Measurements from ENCODE around the gene NOC2L.

The NOC2L gene

DNA sequence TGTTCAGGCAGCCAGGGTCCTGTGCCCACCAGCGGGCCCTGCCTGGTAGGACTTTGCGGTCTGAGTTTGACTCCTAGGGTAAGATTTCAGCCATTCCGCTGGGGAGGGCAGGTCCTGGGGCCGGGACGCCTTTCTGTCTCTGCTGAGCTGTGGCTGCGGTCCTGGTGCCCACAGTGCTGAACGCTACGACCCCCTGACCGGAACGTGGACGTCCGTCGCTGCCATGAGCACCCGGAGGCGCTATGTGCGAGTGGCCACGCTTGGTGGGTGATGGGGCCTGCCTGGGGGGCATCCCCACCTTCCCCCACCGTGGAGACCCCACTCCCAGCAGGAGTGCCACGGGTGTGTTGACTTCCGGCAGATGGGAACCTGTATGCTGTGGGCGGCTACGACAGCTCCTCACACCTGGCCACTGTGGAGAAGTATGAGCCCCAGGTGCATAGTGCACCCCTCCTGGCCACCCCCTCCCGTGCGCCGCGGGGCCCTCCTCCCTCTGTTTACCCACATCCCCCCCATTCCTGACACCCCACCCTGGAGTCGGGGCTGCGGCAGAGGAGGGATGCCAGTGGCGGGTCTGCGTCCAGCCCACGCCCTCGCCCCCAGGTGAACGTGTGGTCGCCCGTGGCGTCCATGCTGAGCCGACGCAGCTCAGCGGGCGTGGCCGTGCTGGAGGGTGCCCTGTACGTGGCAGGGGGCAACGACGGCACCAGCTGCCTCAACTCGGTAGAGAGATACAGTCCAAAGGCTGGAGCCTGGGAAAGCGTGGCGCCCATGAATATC is 4.9 kb upstream of the NOC2L start:
- peaks cover 23% of the 10 kb centered on the region for H3K4me1 Mint-ChIP-seq (ENCODE audit: low read depth)
- DNase-seq, result no peak
- H3K27me3 Mint-ChIP-seq, result peaks cover 7% of the 10 kb centered on the region
- H3K4me3 Mint-ChIP-seq, result no peak overlapping the region
- H3K36me3 Mint-ChIP-seq (ENCODE audit: low read depth), result peaks cover 27% of the 10 kb centered on the region
- H3K27ac Mint-ChIP-seq, result no peak overlapping the region
- no peaks in the 10 kb centered on the region for H3K9me3 Mint-ChIP-seq

DNA sequence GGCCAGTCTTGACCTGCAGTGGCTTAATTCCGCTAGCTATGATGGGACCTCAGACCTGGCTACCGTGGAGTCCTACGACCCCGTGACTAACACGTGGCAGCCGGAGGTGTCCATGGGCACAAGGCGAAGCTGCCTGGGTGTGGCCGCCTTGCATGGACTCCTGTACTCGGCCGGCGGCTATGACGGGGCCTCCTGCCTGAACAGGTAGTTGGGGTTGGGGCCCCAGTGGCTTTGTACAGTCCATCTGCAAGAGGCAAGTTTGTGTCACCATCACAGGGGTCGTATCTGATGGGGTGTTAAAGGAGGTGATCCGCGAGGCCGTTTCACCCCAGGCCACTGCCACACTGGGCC is 4.2 kb upstream of the NOC2L start:
- no peak overlapping the region for H3K4me3 Mint-ChIP-seq

DNA sequence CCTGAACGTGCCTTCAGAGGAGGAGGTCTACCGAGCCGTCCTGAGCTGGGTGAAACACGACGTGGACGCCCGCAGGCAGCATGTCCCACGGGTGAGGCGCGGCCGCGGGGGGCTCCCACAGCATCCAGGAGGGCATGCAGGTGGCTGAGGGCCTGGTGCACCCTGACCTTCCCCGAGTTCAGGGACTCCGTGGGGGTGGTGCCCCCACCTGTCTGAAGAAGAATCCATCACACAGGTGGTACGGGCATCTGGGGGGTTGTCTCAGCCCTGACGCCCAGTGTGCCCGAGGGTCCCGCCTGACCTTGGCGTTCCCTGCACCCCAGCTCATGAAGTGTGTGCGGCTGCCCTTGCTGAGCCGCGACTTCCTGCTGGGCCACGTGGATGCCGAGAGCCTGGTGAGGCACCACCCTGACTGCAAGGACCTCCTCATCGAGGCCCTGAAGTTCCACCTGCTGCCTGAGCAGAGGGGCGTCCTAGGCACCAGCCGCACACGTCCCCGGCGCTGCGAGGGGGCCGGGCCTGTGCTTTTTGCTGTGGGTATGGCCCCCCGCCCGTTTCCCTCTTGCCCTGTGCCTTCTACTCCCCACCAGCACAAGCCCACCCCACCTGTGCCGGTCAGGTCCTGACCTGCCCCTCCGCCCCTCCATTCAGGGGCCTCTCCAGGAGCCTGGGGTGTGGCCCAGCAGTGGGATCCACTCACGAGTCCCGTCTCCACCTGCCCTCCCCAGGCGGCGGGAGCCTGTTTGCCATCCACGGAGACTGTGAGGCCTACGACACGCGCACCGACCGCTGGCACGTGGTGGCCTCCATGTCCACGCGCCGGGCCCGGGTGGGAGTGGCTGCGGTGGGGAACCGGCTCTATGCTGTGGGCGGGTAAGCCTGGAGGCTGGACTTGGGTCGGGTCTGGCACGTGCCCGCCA is 3.6 kb upstream of the NOC2L start:
- DNase-seq, result no peak
- H3K27me3 Mint-ChIP-seq, result no peaks in the 10 kb centered on the region
- no peak overlapping the region for H3K27ac Mint-ChIP-seq
- H3K36me3 Mint-ChIP-seq (ENCODE audit: low read depth), result peaks cover 39% of the 10 kb centered on the region
- H3K4me3 Mint-ChIP-seq, result peak overlapping the region; percentile 60
- H3K4me1 Mint-ChIP-seq (ENCODE audit: low read depth), result peaks cover 31% of the 10 kb centered on the region
- no peaks in the 10 kb centered on the region for H3K9me3 Mint-ChIP-seq

More for the DNA sequence above, 4.2 kb upstream of the NOC2L start:
- H3K27ac Mint-ChIP-seq, result no peak overlapping the region
- peaks cover 1% of the 10 kb centered on the region for H3K27me3 Mint-ChIP-seq
- DNase-seq, result no peak
- no peaks in the 10 kb centered on the region for H3K9me3 Mint-ChIP-seq
- peaks cover 33% of the 10 kb centered on the region for H3K36me3 Mint-ChIP-seq (ENCODE audit: low read depth)
- peaks cover 26% of the 10 kb centered on the region for H3K4me1 Mint-ChIP-seq (ENCODE audit: low read depth)

DNA sequence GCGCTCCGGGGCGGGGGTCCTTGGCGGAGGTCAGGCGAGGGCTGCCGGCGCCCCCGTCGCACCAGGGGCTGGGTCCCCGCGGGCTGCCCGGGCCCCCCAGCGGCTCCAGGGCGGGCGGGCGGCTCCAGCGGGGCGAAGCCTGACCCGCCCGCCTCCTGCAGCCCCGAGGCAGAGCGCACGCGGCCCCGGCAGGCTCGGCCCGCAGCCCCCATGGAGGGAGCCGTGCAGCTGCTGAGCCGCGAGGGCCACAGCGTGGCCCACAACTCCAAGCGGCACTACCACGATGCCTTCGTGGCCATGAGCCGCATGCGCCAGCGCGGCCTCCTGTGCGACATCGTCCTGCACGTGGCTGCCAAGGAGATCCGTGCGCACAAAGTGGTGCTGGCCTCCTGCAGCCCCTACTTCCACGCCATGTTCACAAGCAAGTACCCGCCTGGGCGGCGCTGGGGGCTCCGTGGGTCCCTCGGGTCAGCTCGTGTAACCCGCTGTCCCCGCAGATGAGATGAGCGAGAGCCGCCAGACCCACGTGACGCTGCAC is 2.1 kb upstream of the NOC2L start:
- peak overlapping the region; percentile 72 for H3K4me3 Mint-ChIP-seq
- H3K9me3 Mint-ChIP-seq, result no peaks in the 10 kb centered on the region
- H3K27ac Mint-ChIP-seq, result no peak overlapping the region

DNA sequence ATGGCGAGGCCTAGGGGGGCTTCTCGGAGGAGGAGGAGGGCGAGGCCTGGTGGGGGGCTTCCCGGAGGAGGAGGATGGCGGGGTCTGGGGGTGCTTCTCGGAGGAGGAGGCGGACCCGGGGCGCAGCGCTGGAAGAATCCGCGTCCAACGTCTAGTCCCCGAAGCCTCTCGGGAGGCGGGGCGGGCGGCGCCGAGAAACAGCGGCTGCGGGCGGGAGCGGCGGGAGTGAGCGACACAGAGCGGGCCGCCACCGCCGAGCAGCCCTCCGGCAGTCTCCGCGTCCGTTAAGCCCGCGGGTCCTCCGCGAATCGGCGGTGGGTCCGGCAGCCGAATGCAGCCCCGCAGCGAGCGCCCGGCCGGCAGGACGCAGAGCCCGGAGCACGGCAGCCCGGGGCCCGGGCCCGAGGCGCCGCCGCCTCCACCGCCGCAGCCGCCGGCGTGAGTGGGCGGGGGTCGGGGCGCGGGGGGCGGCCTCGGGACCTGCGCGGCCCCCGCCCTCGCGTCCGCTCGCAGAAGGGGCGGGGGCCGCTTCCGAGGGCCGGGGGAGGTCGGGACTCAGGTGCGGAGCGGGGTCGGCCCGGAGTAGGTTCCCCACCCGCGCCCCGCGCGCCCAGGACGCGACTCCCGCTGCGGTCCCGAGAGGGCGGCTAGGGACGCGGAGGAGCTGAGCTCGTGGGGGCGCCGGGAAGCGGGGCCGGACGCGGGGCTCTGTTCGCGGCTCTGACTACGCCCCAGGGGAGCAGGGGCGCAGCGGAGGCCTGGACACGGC is 1.5 kb upstream of the NOC2L start, which contains the start of gene KLHL17:
KLHL17 (plus strand) TSS at position 222 of the 769 bp plus-strand sequence; CDS start at position 332, 110 bp downstream.
- Mint-ChIP-seq H3K36me3 (ENCODE audit: low read depth) (peaks cover 56% of the 10 kb centered on the region), H3K9me3 (no peaks in the 10 kb centered on the region), H3K4me3 (peak within 1 kb of the TSS; percentile 95), H3K27me3 (no peaks in the 10 kb centered on the region), H3K4me1 (ENCODE audit: low read depth) (peaks cover 28% of the 10 kb centered on the region), H3K27ac (peak within 1 kb of the TSS; percentile 47)
- peak; percentile 89 for DNase-seq

More for the DNA sequence above, 2.1 kb upstream of the NOC2L start:
- peaks cover 53% of the 10 kb centered on the region for H3K36me3 Mint-ChIP-seq (ENCODE audit: low read depth)
- H3K4me1 Mint-ChIP-seq (ENCODE audit: low read depth), result peaks cover 34% of the 10 kb centered on the region
- peak; percentile 54 for DNase-seq
- no peaks in the 10 kb centered on the region for H3K27me3 Mint-ChIP-seq

DNA sequence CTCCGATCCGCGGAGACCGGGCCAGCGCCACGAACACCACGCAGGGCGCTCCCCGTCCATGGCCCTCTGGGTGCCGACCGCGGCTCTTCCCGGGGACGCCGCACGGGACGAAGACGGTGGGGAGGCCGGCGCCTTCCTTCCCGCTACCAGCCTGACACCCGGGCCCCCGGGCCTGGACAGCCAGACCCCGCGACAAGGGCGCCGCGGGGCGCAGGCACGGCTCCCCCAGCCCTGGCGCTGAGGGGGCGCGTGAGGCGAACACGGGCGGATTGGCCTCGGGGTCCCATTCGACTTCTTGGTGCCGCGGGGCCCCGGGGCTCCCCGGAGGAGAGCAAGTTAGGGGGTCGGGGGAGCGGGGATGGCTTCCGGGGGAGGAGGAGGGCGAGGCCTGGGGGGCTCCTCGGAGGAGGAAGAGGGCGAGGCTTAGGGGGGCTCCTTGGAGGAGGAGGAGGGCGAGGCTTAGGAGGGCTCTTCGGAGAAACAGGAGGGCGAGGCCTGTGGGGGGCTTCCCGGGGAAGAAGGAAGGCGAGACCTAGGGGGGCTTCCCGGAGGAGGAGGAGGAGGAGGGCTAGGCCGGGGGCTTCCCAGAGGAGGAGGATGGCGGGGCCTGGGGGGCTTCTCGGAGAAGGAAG is 791 bp upstream of the NOC2L start:
- no peak for DNase-seq
- Mint-ChIP-seq H3K4me1 (ENCODE audit: low read depth) (peaks cover 26% of the 10 kb centered on the region), H3K9me3 (no peaks in the 10 kb centered on the region), H3K4me3 (peak overlapping the region; percentile 95), H3K36me3 (ENCODE audit: low read depth) (peaks cover 59% of the 10 kb centered on the region), H3K27me3 (no peaks in the 10 kb centered on the region), H3K27ac (peak overlapping the region; percentile 44)

DNA sequence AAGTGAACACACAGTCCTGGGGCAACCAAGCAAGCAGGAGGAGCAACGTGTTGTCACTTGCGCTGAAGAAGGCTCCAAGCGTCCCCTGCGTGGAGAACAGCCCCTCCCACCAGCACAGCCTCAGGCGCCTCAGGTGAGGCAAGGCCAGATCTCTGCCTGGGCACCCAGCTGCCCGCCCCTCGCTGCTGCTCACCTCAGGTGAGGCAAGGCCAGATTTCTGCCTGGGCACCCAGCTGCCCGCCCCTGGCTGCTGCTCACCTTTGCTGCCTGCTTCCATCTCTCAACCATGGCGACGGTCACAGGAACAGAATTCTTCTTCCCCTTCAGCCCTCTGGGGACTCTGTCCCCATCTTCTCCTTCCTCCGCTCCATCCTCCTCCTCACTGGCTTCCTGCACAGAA is 2.4 kb downstream of the NOC2L start:
- Mint-ChIP-seq H3K4me1 (ENCODE audit: low read depth) (peaks cover 21% of the 10 kb centered on the region), H3K27ac (no peak overlapping the region), H3K36me3 (ENCODE audit: low read depth) (peaks cover 73% of the 10 kb centered on the region), H3K4me3 (peak overlapping the region; percentile 36), H3K27me3 (no peaks in the 10 kb centered on the region), H3K9me3 (no peaks in the 10 kb centered on the region)
- DNase-seq, result no peak

DNA sequence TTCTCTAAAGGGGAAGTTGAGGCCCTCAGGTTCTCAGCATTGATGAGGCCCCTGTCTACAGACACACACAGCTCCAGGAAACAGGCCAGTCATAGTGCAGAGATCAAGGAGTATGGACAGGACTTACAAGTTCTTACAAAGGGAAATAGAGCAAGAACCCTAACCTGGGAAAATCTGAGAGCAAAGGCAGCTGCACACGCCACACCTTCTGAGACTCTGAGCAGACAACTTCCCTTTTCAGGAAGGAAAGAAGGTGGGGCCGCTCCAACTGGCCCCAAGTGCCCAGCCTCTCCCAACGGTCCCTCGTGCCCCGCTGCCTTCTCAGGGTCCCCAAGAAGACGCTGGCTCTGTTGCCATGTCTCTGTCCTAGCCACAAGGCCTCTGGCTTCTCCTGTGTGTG is 3.6 kb downstream of the NOC2L start:
- Mint-ChIP-seq H3K4me1 (ENCODE audit: low read depth) (peaks cover 18% of the 10 kb centered on the region), H3K27me3 (no peaks in the 10 kb centered on the region), H3K9me3 (no peaks in the 10 kb centered on the region), H3K36me3 (ENCODE audit: low read depth) (peaks cover 85% of the 10 kb centered on the region), H3K4me3 (no peak overlapping the region), H3K27ac (no peak overlapping the region)
- DNase-seq, result no peak

DNA sequence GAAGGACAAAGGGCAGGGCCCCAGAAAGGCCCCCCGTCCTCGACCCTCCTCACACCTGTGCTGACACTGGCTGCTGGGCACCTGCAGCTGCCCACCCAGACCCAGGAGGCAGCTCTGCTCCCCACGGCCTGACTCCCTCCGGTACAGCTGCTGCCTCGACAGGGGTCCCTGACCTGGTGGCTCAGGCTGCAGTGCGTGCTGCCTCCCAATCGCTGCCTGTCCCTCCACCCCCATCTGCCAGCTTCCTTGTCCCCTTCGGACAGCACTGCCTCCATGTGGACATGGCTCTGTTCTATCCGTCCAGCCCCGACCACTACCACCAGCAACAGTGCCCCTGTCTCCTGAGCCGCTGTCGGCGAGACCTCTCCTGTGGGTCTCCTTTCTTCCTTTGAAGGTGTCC is 4.1 kb downstream of the NOC2L start:
- Mint-ChIP-seq H3K27me3 (no peaks in the 10 kb centered on the region), H3K4me3 (no peak overlapping the region), H3K27ac (no peak overlapping the region), H3K9me3 (no peaks in the 10 kb centered on the region), H3K36me3 (ENCODE audit: low read depth) (peaks cover 91% of the 10 kb centered on the region), H3K4me1 (ENCODE audit: low read depth) (peaks cover 18% of the 10 kb centered on the region)
- DNase-seq, result no peak

DNA sequence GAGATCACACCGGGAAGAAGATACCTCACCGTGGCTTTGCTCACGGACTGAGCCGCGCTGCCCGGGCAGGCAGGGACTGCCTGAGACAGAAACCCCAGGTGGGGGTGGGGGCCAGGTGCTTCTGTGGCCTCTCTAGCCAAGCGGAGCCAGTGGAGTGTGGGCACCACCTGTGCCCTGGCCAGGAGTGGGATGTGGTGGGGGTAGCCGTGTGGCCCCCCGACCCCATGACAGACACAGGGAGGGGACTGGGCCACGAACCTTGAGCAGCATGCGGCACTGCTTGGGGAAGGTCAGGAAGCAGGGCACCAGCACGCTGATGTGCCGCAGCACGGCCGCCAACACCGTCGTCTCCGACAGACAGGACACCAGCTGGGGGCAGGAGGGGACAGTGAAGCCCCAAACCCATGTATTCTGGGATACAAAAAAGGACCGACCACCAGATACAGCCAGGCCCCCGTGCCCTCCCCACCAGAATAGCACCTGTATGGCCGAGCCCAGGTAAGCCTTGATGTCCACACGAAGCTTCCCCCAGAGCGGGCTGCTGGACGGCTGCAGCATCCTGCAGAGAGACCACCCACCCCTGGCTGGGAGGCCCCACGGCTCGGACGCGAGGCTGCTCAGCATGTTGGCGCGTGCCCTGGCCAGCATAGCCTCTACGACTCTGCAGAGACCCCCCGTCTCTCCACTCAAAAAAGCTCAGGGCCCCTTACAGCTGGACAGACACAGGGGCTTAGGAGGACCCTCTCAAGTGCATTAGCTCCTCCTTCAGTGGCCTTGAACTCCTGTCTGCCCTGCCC is 5.3 kb downstream of the NOC2L start:
- H3K9me3 Mint-ChIP-seq, result no peaks in the 10 kb centered on the region
- no peak overlapping the region for H3K27ac Mint-ChIP-seq
- no peak for DNase-seq
- H3K4me1 Mint-ChIP-seq (ENCODE audit: low read depth), result peaks cover 18% of the 10 kb centered on the region
- no peak overlapping the region for H3K4me3 Mint-ChIP-seq
- peaks cover 99% of the 10 kb centered on the region for H3K36me3 Mint-ChIP-seq (ENCODE audit: low read depth)
- no peaks in the 10 kb centered on the region for H3K27me3 Mint-ChIP-seq

DNA sequence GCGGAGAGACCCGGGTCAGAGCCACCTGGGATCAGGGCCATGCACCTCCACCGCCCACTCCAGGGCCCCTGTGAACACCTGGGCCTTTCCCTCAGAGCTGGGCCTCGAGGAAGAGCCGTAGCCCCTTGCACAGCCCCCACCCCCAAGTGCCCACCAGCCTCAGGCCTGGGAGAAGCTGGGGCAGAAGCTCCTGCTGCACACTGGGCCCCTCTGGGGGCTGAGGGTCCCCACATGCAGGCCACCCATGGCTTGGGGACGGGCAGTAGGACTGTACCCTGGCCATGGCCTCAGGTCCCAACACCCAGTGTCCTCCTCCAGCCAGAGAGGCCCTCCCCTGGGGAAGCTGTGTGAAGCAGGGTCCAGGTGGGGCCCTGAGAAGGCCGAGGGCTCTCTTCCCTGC is 6.5 kb downstream of the NOC2L start:
- Mint-ChIP-seq H3K36me3 (ENCODE audit: low read depth) (peaks cover 100% of the 10 kb centered on the region), H3K27me3 (no peaks in the 10 kb centered on the region), H3K4me3 (no peak overlapping the region)

DNA sequence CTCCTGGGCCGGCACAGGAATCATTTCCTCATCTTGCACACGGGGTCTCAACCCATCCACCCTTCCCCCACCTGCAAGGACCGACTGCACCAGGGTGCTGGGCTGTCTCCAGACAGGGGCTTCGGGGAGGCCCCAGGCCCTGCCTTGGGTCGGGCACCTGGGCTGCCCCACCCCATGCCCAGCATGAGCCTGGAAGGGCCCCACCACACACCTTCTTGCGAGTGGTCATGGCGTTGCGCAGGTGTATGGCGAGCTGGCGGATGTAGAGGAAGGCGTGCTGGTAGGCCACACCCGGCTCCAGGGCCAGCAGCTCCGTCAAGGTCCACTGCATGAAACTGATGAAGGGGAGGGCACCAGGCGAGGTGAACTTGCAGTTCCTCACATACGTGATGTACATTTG is 6.9 kb downstream of the NOC2L start:
- H3K27me3 Mint-ChIP-seq, result no peaks in the 10 kb centered on the region
- peaks cover 5% of the 10 kb centered on the region for H3K4me1 Mint-ChIP-seq (ENCODE audit: low read depth)
- DNase-seq, result no peak
- H3K36me3 Mint-ChIP-seq (ENCODE audit: low read depth), result peaks cover 100% of the 10 kb centered on the region
- no peaks in the 10 kb centered on the region for H3K9me3 Mint-ChIP-seq
- H3K4me3 Mint-ChIP-seq, result no peak overlapping the region
- H3K27ac Mint-ChIP-seq, result no peak overlapping the region

More for the DNA sequence above, 6.5 kb downstream of the NOC2L start:
- DNase-seq, result no peak
- Mint-ChIP-seq H3K4me1 (ENCODE audit: low read depth) (peaks cover 9% of the 10 kb centered on the region), H3K9me3 (no peaks in the 10 kb centered on the region), H3K27ac (no peak overlapping the region)

DNA sequence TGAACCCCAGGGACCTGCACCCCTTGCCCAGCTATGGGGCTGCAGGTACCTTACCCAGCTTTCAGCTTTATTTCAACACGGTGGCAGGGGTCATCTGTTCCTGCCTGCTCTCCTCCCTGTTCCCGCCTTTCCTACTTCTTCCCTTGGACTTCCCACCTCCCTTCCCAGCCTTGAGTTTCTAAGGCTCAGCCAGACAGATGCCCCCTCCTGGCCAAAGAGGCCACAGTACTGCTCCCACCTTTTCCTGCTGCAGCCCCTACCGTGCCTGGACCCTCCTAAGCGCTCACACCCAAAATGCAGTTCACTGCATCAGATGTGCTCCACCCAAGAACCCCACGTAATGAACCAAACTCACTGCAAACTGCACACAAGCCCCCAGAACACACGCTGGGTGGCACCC is 7.7 kb downstream of the NOC2L start:
- H3K9me3 Mint-ChIP-seq, result no peaks in the 10 kb centered on the region
- H3K4me3 Mint-ChIP-seq, result no peak overlapping the region
- H3K27me3 Mint-ChIP-seq, result no peaks in the 10 kb centered on the region
- H3K27ac Mint-ChIP-seq, result no peak overlapping the region
- no peaks in the 10 kb centered on the region for H3K4me1 Mint-ChIP-seq (ENCODE audit: low read depth)
- DNase-seq, result no peak
- peaks cover 100% of the 10 kb centered on the region for H3K36me3 Mint-ChIP-seq (ENCODE audit: low read depth)

All from activated T-cell treated with anti-CD3 and anti-CD28 coated beads, Interleukin-2, amount 50 U/mL, for 24 hours (primary cell).